GM18951 (cell line): Measurements from ENCODE around the gene NEB.
"Not testable (repeated sequence)": the region's sequence is repeated elsewhere in the genome, so short reads cannot be mapped to it uniquely, and the experiment has no call there.

Experiments
- POLR2A ChIP-seq: IDR thresholded peaks from 4 replicates; pipeline ENCODE4 v1.6.1; 2011; ENCODE audit warnings: mild to moderate bottlenecking; ENCODE audit not compliant: insufficient read length, insufficient read depth; ENCODE audit errors: extremely low read depth
- in situ Hi-C: fragments of 300-500 bp; cut with MboI; formaldehyde crosslinking; loops from one replicate; pipeline ENCODE4 v1.12.0; 2022; ENCODE audit warnings: low sequenced_read_pairs, mixed read lengths, inconsistent platforms; ENCODE audit not compliant: unreplicated experiment

NEB gene

GRCh38 chr2:151649966-151650365 is 84.3 kb downstream of the NEB start:
- in situ Hi-C loops, result no loop called here
- TF ChIP-seq POLR2A, result no peak

- TF ChIP-seq POLR2A, result no peak
- in situ Hi-C loops, result no loop called here
Observed at GRCh38 chr2:151649400-151649799, 84.9 kb downstream of the NEB start.

- in situ Hi-C loops, result not testable (repeated sequence)
Observed at GRCh38 chr2:151646512-151646911, 87.8 kb downstream of the NEB start.

GRCh38 chr2:151644580-151644979 is 89.7 kb downstream of the NEB start:
- TF ChIP-seq POLR2A, result no peak
- in situ Hi-C loops, result no loop called here

- in situ Hi-C loops, result not testable (repeated sequence)
Observed at GRCh38 chr2:151641895-151642294, 92.4 kb downstream of the NEB start.

- in situ Hi-C loops, result no loop called here
- TF ChIP-seq POLR2A, result no peak
Observed at GRCh38 chr2:151640087-151640486, 94.2 kb downstream of the NEB start.

- in situ Hi-C loops, result no loop called here
Observed at GRCh38 chr2:151638990-151639389, 95.3 kb downstream of the NEB start.

GRCh38 chr2:151638191-151638933 is 95.9 kb downstream of the NEB start:
- in situ Hi-C loops, result no loop called here
- TF ChIP-seq POLR2A, result no peak

More at GRCh38 chr2:151638990-151639389, 95.3 kb downstream of the NEB start:
- no peak for TF ChIP-seq POLR2A

- in situ Hi-C loops, result no loop called here
- no peak for TF ChIP-seq POLR2A
Observed at GRCh38 chr2:151637271-151637781, 97.0 kb downstream of the NEB start.

- TF ChIP-seq POLR2A, result no peak
- in situ Hi-C loops, result no loop called here
Observed at GRCh38 chr2:151634736-151635467, 99.4 kb downstream of the NEB start.

GRCh38 chr2:151632993-151633565 is 101.2 kb downstream of the NEB start:
- in situ Hi-C loops, result no loop called here

GRCh38 chr2:151630372-151630771 is 103.9 kb downstream of the NEB start:
- TF ChIP-seq POLR2A, result no peak
- in situ Hi-C loops, result no loop called here

More at GRCh38 chr2:151632993-151633565, 101.2 kb downstream of the NEB start:
- TF ChIP-seq POLR2A, result no peak

- in situ Hi-C loops, result no loop called here
- no peak for TF ChIP-seq POLR2A
Observed at GRCh38 chr2:151627353-151627752, 106.9 kb downstream of the NEB start.

GRCh38 chr2:151624271-151624670 is 110.0 kb downstream of the NEB start:
- no peak for TF ChIP-seq POLR2A
- in situ Hi-C loops, result no loop called here
